Measurements from ENCODE around the gene PTPRM.

PTPRM gene

DNA sequence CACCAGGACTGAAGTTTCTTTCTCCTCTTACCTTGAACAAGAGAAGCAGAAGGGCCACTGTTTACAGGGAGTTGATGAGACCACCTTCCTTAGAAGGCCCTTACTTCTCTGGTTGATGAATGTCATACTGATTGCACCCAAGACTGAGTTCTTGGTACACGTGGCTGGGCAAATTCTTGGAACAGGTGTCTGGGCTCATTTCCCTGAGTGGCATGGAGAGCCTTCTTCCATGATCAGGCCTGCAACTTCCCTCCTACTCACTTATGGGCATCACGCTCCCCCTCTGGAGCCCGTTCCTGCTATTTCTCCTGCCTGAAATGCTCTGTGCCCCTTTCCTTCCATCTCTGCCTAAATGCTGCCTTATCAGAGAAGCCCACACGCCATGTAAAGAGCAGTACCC lies 110.3 kb downstream of the PTPRM start:
- no peak for DNase-seq

DNA sequence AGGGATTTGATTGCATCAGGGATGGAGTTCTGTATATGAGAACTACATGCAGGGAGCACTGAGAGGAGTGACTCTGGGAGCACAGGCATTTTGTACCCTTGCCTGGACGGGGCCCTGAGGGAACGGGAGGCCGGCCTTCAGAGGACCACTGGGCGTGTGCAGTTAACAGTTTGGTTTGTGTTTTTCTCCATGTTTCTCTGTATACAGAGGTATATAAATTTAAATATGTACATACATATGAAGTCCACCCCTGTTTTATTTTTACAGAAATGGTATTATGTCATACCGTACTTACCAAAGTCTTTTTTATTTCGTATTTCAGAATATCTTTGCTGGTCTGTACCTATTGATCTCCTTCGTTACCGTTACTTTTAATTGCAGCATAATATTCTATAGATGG lies 111.3 kb downstream of the PTPRM start:
- no peak for DNase-seq

DNA sequence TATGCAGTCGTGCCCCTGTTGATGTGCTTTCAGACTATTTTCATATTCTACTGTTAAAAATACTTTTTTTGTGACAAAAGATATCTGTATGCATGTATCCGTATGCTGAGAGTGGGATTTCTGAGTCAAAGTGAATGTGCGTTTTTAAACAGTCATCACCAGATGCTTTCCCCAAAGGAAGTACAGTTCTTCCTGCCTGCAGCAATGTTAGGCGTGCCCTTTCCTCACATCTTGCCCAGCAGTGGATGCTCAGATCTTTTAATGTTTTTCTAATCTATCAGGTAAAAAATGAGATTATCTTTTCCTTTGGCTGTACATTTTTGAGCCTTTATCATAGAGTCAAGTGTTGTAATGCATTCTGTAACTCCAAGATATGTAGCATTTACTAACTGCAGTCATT lies 111.7 kb downstream of the PTPRM start:
- no peak for DNase-seq

DNA sequence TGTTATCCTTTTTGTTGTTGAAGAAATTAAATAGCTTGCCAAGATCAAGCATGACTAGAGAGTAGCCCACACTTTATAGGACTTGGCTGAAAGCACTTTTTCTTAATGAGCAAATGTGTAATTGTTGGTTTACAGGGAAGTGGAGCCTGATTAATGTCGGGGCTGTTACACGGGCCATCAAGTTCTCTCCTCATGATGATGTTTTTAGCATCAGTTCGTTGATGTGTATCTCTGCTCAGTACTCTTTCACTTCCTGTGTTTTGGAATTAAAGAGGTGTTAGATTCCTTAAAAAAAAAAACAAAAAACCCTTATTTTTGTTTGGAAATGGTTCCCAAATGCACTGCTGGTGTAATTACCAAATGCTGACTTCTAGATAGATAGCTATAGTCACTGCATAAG lies 114.2 kb downstream of the PTPRM start:
- DNase-seq, result no peak

DNA sequence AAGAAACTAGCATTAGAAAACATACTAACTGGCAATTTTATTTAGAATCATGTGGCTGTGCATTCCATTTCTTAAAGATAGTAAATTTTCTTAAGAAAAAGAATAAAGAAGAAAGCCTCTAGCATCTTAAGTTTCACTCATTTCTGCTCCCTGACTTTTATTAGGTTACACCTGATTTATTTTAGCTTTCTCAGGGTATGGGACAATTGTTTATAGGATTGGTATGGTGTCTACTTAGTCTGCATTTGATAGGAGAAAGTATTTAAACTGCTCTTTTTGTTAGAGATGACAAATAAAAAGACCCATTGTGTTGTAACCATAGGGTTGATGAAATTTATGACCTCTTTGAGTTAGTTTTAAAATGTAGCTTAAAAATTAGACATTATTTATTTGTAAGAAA lies 115.2 kb downstream of the PTPRM start:
- DNase-seq, result no peak

DNA sequence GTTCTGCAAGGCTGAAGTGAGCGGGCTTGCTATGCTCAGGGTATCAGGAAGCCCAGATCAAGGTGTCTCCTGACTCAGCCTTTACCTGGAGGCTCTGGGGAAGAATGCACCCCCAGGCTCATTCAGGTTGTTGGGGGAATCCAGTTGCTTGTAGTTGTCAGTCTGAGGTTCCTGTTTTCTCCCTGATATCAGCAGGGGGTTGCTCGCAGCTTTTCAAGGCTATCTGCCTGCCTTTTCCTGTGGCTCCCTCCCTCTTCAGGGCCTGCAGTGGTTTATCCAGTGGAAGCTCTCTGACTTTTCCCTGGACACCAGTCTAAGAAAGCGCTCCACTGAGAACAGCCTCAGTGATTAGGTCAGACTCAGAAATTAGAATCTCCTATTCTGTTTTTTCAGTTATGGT lies 116.6 kb downstream of the PTPRM start:
- DNase-seq, result no peak

DNA sequence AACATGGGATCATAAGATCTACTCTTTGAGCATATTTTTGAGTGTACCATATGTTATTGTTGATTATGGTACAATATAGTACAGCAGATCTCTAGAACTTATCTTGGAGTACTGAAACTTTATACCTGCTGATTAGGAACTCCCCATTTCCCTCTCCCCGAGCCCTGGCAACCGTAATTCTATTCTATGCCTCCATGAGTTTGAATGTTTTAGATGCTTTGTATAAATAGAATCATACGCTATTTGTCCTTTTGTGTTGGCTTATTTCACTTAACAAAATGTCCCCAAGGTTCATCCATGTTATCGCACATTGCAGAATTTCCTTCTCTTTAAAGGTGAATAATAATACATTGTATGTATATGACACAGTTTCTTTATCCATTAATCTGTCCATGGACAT lies 117.2 kb downstream of the PTPRM start:
- DNase-seq, result no peak

DNA sequence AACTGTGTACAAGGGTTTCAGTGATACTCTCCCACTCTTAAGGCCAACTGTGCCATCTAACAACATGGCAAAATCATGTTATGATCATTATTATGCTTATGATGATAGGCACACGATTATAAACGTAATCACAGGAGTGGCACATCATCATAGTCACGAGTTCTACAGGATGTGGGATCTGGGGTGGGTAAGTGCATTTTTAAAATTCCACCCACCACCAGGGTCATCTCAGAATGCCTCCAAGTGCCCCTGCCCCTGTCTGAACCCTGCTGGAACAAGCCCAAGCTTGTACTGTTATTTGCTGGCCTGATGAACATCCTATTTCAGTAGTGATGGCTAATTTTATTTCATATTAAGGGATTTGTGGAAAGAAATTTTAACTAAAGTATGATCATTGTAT lies 117.8 kb downstream of the PTPRM start:
- DNase-seq, result no peak

DNA sequence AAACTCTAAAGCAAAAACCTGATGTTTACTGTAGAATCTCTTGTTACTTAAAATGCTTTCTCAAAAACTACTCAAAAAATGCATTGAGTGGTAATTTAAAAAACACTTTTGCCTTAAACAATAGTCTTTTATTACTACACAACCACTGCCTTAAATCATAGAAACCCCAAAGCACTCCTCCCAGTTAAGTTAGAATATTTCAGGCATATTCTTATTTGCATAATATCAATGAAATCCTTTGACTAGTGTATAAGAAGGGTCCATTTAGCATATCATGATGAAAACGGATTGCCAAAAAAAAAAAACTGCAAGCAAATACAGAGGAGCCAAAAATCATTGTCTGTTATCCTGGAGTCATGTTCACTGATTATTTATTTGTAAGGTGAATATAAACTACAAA lies 119.2 kb downstream of the PTPRM start:
- DNase-seq, result no peak

DNA sequence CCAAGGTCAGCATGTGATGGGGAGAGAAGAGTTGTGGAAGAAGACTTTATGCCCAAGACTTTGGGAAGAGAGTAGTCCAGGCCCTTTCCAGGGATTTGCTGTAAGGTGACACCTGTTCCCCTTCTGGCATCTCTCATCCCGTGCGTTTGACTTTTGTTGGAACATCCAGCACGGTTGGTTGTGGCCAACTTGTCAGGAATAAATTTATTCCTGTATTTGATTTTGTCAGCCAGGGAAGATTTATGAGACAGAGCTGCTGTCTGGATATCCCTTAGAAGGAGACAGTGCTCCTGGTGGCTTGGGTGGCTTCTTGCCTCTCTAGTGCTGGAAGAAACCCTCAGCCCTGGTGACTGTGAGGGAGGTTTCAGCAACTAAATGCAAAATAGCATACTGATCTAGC lies 121.5 kb downstream of the PTPRM start:
- no peak for DNase-seq

DNA sequence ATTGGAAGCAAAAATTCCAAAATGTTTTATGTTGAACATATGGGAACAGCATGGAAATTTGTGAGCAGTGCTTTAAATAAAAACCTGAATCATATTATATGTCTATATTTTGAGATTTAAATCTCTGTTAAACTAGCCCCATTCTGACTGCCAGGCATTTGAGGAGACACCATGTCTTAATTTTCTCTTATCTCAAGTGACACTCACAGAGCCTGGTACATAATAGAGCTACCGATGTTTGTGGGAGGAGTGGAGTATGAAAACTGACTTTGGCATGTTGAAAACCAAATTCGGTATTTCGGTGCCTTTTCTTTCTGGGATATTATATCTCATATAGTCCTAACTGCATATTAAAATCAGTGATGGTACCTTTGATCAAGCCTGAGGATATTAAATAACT lies 124.1 kb downstream of the PTPRM start:
- DNase-seq, result no peak

DNA sequence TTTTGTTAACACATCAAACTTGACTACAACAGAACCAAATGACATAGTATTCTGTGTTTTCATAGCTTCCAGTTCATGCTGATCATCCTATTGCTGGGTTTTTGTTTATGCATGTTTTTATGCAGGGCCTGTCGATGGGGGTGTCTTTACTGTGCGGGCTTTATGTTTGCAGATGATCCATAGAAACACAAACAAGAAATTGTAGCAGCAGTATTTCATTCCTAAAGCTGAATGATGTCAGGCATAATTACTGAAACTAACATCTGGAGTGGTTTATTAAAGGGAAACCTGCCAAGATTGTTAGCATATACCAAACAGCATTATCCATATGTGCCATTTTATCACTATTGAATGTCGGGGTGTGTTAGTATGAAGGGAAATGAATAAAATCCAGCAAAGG lies 129.7 kb downstream of the PTPRM start:
- no peak for DNase-seq

DNA sequence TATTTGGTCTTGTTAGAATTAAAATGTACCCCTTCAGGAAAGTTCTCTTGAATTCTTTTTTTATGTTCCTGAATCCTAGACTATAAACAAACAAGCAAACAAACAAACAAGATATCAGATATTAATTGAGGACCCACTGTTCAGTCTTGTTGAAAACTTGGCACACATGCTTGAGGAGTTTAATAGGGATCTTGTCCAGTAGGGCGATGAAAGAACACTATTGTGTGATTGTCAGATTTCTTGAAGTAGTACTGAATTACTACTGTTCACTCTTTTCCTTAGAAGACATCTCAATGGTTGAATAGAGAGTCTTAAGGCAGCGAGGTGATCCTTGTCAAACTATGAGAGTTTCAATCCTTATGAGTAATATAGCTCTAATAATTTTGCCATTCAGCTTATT lies 130.2 kb downstream of the PTPRM start:
- no peak for DNase-seq

DNA sequence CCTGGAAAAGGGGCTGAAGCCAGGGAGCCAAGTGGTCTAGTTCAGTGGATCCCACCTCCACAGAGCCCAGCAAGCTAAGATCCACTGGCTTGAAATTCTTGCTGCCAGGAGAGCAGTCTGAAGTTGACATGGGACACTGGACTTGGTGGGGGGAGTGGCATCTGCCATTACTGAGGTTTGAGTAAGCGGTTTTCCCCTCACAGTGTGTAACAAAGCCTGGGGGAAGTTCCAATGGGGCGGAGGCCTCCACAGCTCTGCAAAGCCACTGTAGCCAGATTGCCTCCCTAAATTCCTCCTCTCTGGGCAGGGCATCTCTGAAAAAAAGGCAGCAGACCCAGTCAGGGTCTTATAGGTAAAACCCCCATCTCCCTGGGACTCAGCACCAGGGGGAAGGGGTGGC lies 144.4 kb downstream of the PTPRM start:
- DNase-seq, result no peak

DNA sequence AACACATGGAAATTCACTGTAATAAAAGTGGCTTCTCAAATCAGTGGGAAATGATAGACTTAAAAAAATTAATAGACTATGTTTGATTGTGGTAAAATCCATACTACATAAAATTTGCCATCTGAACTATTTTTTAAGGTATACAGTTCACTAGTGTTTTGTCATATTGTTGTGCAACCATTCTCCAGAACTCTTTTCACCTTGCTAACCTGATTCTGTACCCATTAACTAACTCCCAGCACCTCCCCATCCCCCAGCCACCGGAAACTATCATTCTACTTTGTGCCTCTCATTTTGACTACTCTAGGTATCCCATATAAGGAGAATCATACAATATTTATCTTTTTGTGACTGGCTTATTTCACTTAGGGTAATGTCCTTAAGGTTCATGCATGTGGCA lies 153.3 kb downstream of the PTPRM start:
- DNase-seq, result no peak

DNA sequence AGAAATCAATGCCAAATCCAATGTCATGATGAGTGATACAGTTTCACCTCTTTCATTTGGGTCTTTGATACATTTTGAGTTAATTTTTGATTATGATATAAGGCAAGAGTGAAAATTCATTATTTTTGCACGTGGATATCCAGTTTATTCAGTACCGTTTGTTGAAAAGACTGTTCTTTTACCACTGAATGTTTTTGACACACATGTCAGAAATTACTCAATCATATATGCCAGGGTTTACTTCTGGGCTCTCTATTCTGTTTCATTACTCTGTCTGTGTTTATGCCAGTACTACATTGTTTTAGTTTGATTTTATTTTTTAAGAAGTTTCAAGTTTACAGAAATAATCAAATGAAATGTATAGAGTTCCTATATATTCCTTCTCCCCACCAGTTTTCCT lies 154.4 kb downstream of the PTPRM start:
- DNase-seq, result no peak

DNA sequence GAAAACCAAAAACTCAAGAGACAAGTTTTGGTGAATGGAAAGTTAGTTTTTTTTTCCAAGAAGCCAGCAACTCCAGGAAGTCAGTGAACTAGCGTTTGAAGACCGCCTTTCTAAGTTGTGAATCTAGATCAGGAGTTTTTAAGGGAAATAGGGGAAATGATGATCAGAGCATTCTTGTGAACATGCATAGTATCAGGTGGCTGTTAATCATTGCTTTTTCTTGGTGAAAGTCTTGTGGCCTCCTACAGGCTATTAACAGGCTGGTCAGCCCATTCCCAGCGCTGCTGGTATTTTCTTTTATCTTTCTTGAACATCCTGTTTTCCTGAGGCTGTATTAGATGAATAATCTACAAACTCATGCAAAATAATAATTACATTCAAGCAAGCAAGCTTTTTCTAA lies 155.8 kb downstream of the PTPRM start:
- DNase-seq, result no peak

DNA sequence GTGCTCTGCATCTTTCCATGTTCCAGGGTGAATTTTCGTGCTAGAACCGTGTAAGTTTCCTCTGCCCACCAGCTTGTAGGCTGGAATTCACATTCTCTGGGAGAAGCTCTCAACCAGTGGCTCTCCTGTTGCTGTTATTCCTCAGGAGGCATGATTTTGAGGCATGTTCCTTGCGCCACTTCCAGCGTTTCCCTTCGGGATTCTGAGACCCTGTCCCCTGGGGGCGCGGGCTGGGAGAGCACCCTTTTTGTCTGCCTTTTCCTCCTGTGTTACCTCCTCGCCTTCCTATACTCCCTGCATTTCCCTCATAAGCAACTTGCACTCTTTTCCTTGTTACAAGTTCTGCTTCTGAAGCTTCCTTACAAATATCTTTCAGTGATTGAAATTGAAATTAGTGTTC lies 156.4 kb downstream of the PTPRM start:
- no peak for DNase-seq

DNA sequence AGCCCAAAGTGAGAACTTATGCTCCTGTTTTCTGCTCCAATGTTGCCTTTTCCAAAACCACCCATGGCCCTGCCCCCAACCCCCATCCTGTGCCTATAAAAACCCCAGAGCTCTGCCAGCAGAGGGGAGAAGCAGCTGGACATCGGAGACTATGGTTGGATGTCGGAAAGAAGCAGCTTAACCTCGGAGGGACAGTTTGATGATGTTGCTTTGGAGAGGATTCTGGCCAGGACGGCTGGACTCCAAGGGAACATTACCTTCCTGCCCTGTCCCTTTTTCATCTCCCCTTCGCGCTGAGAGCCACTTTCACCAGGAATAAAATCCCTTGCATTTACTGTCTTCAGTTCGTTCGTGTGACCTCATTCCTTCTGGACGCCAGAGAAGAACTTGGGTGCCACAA lies 158.4 kb downstream of the PTPRM start:
- DNase-seq, result no peak

DNA sequence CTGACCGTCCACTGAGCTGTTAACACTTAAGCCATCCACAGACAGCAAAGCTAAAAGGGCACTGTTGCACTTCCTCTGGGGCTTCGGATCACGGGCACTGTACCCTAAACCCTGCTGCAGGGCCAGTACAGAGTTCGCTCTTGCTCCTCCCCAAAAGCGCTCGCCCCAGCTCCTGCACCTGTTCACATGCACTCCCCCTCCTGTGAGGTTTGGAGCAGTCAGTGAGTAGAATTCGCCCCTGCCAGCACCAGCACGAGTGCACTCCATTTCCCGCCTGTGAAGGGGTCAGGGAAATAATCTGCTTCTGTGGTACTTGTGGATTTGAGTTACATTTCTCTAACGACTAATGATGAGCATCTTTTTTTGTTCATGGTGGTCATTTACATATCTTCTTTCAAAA lies 158.8 kb downstream of the PTPRM start:
- no peak for DNase-seq

DNA sequence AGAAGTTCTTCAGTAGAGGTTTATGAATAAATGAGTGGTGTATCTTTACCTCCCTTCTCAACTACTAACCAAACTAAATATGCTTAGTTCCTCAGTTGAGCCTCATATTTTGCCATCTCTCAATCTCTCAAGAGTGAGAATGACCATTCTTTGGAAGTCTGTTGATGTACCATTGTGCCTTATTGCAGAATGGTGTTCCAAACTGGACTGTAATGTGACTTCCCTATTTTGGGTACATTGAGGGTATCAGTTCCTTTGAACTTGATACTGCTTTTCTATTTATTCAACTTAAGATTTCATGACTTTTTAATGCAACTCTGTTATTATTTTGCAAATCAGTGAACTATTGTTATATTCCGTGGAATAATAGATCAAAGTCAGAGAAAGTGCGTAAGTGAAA lies 159.4 kb downstream of the PTPRM start:
- DNase-seq, result no peak

DNA sequence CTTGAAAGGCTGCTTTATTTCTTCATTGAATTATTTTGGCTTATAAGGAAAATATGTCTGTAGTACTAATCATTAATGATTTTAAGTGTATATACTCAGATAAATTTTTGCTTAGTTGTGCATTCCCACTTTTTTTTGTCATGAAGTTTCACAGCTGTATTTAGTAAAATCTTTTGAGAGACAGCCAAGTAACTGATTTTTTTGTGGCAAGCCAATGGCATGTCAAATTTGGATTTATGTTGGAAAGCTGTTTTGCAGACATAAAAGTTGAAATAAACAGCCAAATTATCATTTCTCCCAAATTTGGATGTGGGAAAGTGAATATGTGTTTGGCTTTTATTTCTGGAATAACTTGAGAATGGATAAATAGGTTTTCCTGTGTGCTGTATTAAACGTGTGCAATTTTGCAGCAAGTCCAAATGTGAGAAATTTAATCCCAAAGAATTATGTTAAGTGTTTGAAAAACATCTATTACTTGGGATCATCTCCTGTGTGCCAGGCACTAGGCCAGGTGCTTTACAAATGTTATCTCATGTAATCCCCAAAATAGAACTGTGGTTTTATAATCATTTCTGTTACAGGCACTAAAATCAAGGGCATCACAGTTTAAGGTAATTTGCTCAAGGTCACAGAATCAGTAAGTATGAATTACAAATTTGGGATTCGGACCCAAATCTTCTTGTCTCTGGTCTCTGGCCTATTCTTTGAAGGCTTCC lies 160.4 kb downstream of the PTPRM start:
- no peak for DNase-seq

DNA sequence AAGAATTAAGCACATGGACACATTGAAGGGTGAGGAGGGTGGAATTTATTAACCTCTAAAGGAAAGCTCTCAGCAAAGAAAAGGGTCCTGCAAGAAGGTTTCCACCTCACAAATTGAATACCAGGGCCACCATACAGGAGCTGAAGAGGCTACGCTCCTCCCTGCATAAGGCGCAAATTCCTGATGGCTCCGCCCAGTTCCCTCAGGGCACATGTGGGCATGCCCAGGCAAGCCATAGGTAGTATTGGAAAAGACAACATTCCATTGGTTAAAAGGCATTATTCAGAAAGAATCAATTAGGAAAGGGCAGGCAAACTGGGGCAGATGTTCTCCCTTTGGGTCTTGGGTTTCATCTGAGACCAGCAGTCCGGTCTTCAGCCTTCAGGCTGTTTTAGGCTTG lies 161.2 kb downstream of the PTPRM start:
- no peak for DNase-seq

DNA sequence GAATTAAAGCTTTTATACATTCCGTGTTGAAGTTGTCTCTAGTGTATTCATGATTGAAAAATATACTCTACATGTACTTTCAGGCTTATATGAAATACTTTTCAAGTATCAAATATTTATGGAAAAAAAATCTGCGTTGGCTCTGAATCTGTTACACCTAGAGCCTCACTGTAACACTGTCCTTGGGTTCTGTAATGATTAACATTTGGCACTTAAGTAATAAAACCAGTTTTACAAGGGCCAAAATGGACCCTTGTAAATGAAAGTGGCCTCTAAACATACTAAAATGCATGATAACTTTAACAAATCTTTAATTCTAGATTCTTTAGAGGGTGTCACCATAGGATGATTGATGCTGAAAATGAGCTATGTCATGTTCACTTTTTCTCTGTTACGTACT lies 162.8 kb downstream of the PTPRM start:
- no peak for DNase-seq

DNA sequence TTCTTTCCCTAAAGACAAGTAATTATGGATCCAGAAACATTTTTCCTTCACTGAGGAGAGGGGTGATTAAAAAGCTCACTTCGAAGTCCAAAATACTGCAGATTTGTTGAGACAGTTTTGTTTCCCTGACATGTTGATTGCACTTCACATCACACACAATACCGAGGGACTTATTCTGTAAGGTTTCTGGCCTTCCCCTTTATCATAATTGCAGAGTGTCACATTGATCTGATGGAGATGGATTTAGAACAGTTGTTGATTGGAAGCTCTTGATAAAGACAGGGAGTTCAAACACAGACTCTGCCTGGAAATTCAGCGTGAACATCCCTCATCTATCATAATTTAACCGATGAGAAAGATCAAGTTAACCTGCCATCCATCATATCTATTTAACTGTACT lies 163.6 kb downstream of the PTPRM start:
- DNase-seq, result no peak

DNA sequence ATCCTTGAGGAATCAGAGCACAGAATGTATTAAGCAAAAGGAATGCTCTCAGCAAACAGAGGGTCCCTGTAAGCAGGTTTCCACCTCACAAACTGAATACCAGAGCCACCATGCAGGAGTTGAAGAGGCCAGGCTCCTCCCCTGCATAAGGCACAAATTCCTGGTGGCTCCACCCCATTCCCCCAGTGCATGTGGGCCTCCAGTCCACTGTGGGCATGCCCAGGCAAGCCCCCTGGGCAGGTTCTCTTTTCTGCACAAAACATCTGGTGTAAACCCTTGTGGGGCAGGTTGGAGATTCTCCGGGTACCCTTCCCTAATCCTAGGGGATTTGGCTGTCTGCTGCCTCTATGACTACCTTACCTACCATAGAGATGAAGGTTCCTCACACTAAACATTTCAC lies 166.5 kb downstream of the PTPRM start:
- DNase-seq, result no peak
